ENCODE measurements around the gene MOG.

MOG gene

GRCh38 chr6:29663300-29664042 is 6.6 kb downstream of the MOG start:
- no peak overlapping the region for H3K27ac ChIP-seq (ENCODE audit: low read length)
- H3K9me3 ChIP-seq (ENCODE audit: insufficient read depth, low read length, severe bottlenecking): no peaks in the 10 kb centered on the region
- H3K27me3 ChIP-seq (ENCODE audit: insufficient read depth, low read length, poor library complexity): no peaks in the 10 kb centered on the region
- H3K4me1 ChIP-seq (ENCODE audit: insufficient read depth, low read length): no peaks in the 10 kb centered on the region
- no peak overlapping the region for H3K9ac ChIP-seq (ENCODE audit: low read depth, low read length)
- no peak overlapping the region for H3K4me2 ChIP-seq (ENCODE audit: insufficient read depth, low read length)
- ATAC-seq (ENCODE audit: insufficient read depth, low read depth) (no peak), DNase-seq (no peak)
- no peaks in the 10 kb centered on the region for H3K79me2 ChIP-seq (ENCODE audit: insufficient read depth, low read length)
- TF ChIP-seq, protein P1, sequence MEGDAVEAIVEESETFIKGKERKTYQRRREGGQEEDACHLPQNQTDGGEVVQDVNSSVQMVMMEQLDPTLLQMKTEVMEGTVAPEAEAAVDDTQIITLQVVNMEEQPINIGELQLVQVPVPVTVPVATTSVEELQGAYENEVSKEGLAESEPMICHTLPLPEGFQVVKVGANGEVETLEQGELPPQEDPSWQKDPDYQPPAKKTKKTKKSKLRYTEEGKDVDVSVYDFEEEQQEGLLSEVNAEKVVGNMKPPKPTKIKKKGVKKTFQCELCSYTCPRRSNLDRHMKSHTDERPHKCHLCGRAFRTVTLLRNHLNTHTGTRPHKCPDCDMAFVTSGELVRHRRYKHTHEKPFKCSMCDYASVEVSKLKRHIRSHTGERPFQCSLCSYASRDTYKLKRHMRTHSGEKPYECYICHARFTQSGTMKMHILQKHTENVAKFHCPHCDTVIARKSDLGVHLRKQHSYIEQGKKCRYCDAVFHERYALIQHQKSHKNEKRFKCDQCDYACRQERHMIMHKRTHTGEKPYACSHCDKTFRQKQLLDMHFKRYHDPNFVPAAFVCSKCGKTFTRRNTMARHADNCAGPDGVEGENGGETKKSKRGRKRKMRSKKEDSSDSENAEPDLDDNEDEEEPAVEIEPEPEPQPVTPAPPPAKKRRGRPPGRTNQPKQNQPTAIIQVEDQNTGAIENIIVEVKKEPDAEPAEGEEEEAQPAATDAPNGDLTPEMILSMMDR (IDR thresholded peaks at IDR 0.05; ENCODE audit: borderline replicate concordance, extremely low read depth, low read length, poor library complexity, severe bottlenecking): no peak
- TF ChIP-seq EZH2 (IDR thresholded peaks at IDR 0.05; ENCODE audit: borderline replicate concordance, low read depth, low read length, severe bottlenecking): no peak
- no peak overlapping the region for H3K4me3 ChIP-seq (ENCODE audit: low read depth in 1 of 2, low read length in 2 of 2)
- H3K36me3 ChIP-seq (ENCODE audit: insufficient read depth, low read length): no peaks in the 10 kb centered on the region
- no peaks in the 10 kb centered on the region for H4K20me1 ChIP-seq (ENCODE audit: insufficient read depth, low read length)
- no peak overlapping the region for H2AFZ ChIP-seq (ENCODE audit: low read depth, low read length)

DNA sequence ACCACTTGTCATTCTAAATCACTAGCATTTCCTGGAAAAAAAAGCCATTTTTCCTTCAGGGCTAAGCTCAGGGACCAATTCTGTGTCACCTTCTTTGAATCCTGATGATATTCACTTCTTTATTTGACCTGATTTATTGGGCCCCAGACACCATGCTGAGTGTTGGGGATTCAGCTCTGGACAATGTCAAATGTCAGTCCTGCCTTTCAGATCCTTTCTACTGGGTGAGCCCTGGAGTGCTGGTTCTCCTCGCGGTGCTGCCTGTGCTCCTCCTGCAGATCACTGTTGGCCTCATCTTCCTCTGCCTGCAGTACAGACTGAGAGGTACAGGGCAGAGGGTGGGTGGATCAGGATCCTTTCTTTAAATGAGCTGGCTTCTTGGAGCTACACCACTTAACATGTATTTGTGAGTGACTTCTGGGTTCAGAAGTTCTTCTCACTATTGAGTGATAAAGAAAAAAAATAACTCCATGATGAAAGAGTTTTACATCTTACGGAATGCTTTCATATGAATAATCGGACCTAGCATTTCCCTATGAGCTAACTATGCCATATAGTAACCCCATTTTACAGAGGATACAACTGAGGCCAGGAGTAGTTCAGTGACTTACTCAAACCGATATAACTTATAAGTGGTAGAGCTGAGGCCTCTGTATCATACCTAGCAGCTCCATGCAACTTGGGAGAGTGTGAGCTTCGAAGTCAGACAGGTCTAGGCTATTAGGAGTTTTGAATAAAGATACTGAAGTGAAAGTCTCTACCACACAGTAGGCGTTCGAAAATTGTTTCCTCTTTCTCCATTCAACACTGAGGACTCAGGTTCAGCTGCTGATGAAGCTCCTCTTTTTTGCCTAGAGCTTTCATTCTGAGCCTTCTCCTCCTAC is 9.3 kb downstream of the MOG start:
- TF ChIP-seq EZH2 (IDR thresholded peaks at IDR 0.05; ENCODE audit: borderline replicate concordance, low read depth, low read length, severe bottlenecking): no peak
- TF ChIP-seq, protein P1 (IDR thresholded peaks at IDR 0.05; ENCODE audit: borderline replicate concordance, extremely low read depth, low read length, poor library complexity, severe bottlenecking): no peak
- no peaks in the 10 kb centered on the region for H3K27me3 ChIP-seq (ENCODE audit: insufficient read depth, low read length, poor library complexity)
- H3K36me3 ChIP-seq (ENCODE audit: insufficient read depth, low read length): no peaks in the 10 kb centered on the region
- no peak overlapping the region for H3K4me3 ChIP-seq (ENCODE audit: low read depth in 1 of 2, low read length in 2 of 2)
- no peak overlapping the region for H2AFZ ChIP-seq (ENCODE audit: low read depth, low read length)
- no peak overlapping the region for H3K27ac ChIP-seq (ENCODE audit: low read length)
- H3K79me2 ChIP-seq (ENCODE audit: insufficient read depth, low read length): no peaks in the 10 kb centered on the region
- no peaks in the 10 kb centered on the region for H3K9me3 ChIP-seq (ENCODE audit: insufficient read depth, low read length, severe bottlenecking)
- H3K9ac ChIP-seq (ENCODE audit: low read depth, low read length): no peak overlapping the region
- H4K20me1 ChIP-seq (ENCODE audit: insufficient read depth, low read length): no peaks in the 10 kb centered on the region
- H3K4me1 ChIP-seq (ENCODE audit: insufficient read depth, low read length): no peaks in the 10 kb centered on the region
- no peak overlapping the region for H3K4me2 ChIP-seq (ENCODE audit: insufficient read depth, low read length)
- no peak for ATAC-seq (ENCODE audit: insufficient read depth, low read depth)
- no peak for DNase-seq

DNA sequence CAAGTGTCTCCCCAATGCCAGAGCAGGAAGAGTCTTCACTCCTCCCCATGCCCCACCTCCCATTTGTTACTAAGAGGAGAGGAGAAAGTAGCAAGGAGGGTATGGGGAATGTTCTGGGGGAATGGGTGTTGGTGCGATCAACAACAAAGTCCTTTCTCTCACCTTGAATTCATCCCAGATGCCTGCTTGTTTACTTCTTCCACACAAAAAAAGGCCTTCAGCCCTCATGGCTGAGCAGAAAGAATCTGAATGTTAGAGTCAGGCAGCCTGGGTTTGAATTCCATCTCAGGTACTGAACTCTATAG is 9.9 kb downstream of the MOG start:
- no peak for DNase-seq
- ATAC-seq (ENCODE audit: insufficient read depth, low read depth): no peak
- H4K20me1 ChIP-seq (ENCODE audit: insufficient read depth, low read length): no peaks in the 10 kb centered on the region
- H3K27ac ChIP-seq (ENCODE audit: low read length): no peak overlapping the region
- no peak overlapping the region for H2AFZ ChIP-seq (ENCODE audit: low read depth, low read length)
- no peak for TF ChIP-seq EZH2 (IDR thresholded peaks at IDR 0.05; ENCODE audit: borderline replicate concordance, low read depth, low read length, severe bottlenecking)
- H3K4me3 ChIP-seq (ENCODE audit: low read depth in 1 of 2, low read length in 2 of 2): no peak overlapping the region
- H3K4me1 ChIP-seq (ENCODE audit: insufficient read depth, low read length): no peaks in the 10 kb centered on the region
- no peaks in the 10 kb centered on the region for H3K9me3 ChIP-seq (ENCODE audit: insufficient read depth, low read length, severe bottlenecking)
- no peak overlapping the region for H3K9ac ChIP-seq (ENCODE audit: low read depth, low read length)
- no peaks in the 10 kb centered on the region for H3K27me3 ChIP-seq (ENCODE audit: insufficient read depth, low read length, poor library complexity)
- no peaks in the 10 kb centered on the region for H3K36me3 ChIP-seq (ENCODE audit: insufficient read depth, low read length)
- H3K79me2 ChIP-seq (ENCODE audit: insufficient read depth, low read length): no peaks in the 10 kb centered on the region
- no peak overlapping the region for H3K4me2 ChIP-seq (ENCODE audit: insufficient read depth, low read length)

GRCh38 chr6:29667158-29667557 is 10.3 kb downstream of the MOG start:
- no peak for ATAC-seq (ENCODE audit: insufficient read depth, low read depth)
- Histone ChIP-seq H4K20me1 (ENCODE audit: insufficient read depth, low read length) (no peaks in the 10 kb centered on the region), H3K27me3 (ENCODE audit: insufficient read depth, low read length, poor library complexity) (no peaks in the 10 kb centered on the region), H3K36me3 (ENCODE audit: insufficient read depth, low read length) (no peaks in the 10 kb centered on the region), H3K4me2 (ENCODE audit: insufficient read depth, low read length) (no peak overlapping the region), H2AFZ (ENCODE audit: low read depth, low read length) (no peak overlapping the region), H3K4me3 (ENCODE audit: low read depth in 1 of 2, low read length in 2 of 2) (no peak overlapping the region), H3K4me1 (ENCODE audit: insufficient read depth, low read length) (no peaks in the 10 kb centered on the region), H3K27ac (ENCODE audit: low read length) (no peak overlapping the region), H3K79me2 (ENCODE audit: insufficient read depth, low read length) (no peaks in the 10 kb centered on the region), H3K9ac (ENCODE audit: low read depth, low read length) (no peak overlapping the region), H3K9me3 (ENCODE audit: insufficient read depth, low read length, severe bottlenecking) (no peaks in the 10 kb centered on the region)
- DNase-seq: no peak
- TF ChIP-seq, protein P1 (IDR thresholded peaks at IDR 0.05; ENCODE audit: borderline replicate concordance, extremely low read depth, low read length, poor library complexity, severe bottlenecking): no peak
- TF ChIP-seq EZH2 (IDR thresholded peaks at IDR 0.05; ENCODE audit: borderline replicate concordance, low read depth, low read length, severe bottlenecking): no peak
